NCI-H2107 (cell line): ENCODE results near the gene SLIT3.

Experiments
- DNase-seq: peaks from one replicate; lab custom pipeline; 2025; lab: John Stamatoyannopoulos, UW

The SLIT3 gene

GRCh38 chr5:168992016-168992415 is 308.9 kb downstream of the SLIT3 start:
- DNase-seq: no peak

DNA sequence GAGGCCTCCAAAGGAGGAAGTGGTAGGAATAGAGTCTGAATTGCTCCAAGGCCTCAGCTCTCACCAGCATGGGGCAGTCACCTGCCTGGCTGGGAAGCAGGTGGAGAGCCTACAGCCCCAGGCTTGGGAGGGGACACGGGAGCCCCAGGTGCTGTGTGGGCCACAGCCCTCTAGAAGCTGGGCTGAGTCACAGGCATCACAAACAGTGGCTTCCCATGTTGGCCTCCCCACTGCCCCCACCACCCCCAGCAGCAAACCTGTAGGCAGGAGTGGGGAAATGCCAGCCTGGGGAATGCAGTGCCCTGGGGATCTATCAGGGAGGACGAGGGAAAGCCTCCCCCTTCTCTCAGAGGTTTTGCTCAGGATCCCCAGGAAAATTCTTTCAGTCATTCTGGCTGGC is 309.6 kb downstream of the SLIT3 start:
- DNase-seq: no peak

DNA sequence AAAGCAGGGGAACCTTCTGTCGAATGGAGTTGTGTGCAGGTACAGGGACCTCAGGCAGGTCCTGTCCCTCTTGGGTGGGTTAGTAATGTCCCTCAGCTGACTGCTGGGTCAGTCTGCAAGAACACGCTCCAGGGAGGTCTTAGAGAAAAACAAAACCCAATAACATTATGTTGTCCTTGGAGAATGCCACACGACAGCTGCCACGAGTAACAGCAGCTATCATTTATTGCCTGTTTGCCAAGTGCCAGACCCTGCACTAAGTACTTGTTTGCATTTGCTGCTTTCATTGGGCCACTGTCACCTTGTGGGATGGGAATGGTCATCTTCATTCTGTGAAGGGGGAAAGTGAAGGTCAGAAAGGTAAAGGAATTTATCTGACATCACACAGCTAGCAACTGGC is 310.3 kb downstream of the SLIT3 start:
- no peak for DNase-seq

DNA sequence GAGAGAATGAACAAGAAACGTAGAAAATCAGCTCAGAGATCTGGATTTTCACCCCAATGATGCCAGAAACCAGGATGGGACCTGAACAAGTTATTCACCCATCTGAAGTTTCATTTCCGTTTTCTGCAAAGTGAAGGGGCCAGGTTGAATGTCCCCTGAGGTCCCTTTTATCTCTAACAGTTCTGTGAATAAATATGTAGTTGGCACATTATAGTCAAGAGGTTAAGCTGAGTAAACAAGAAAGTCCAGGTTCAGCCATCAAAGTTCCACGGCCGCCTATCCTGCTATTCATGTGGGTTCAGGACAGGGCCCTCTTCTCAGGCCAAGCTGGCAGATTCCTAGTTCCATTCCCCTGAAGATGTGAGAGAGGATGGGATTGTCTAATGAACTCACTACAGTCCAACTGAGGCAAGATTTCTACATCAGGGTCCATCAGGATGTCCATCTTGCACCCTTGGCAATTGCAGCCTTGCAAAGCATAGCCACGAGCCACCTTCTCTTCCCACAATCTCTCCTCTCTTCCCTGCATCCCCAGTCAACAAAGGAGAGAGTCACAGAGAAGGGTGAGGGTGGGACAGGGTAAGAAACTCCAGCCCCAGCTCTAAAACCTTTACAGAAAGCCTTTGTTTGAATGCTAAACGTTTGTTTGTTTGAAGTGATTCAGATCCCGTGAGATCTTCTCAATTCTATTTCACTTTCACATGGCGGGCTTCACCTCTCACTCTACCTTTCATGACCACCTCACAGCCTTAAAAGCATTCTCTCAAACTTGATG is 311.0 kb downstream of the SLIT3 start:
- no peak for DNase-seq

DNA sequence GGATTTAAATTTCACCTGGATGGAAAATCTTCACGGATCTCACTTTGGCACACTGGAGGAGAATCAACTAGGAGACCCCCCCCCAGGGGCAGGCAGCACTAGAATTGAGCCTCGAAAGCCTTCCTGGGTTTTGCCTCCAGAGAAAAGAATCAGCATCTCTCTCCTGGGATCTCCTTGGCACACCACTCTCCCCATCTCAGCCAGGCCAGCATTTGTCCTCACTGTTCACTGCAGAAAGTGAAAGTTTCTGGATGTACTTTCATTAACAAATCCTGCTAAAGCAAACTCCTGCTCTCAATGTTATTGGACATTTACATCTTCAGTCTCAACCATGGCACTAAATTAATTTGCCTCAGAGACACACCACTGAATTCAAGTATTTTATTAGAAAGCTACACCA is 312.2 kb downstream of the SLIT3 start:
- no peak for DNase-seq

GRCh38 chr5:168987543-168988300 is 313.2 kb downstream of the SLIT3 start:
- peak; percentile 10 for DNase-seq

DNA sequence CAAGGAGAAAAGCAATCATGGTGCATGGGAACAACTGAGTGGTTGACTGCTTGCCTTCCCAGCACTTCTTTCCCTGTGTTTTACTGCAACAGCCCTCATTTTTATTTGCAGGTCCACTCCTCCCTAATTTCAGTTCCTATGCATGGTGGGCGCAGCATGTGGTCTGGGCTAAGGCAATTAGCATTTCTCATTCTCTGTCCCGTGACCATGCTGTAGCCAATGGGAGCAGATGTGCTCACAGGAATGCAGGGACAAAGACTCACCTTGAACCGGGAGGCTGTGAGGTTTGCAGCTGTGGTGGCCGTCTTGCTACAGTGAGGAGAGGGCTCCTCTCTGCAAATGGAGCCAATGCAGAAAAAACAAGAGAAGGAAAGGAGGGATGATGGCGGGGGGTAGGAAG is 315.5 kb downstream of the SLIT3 start:
- DNase-seq: no peak

DNA sequence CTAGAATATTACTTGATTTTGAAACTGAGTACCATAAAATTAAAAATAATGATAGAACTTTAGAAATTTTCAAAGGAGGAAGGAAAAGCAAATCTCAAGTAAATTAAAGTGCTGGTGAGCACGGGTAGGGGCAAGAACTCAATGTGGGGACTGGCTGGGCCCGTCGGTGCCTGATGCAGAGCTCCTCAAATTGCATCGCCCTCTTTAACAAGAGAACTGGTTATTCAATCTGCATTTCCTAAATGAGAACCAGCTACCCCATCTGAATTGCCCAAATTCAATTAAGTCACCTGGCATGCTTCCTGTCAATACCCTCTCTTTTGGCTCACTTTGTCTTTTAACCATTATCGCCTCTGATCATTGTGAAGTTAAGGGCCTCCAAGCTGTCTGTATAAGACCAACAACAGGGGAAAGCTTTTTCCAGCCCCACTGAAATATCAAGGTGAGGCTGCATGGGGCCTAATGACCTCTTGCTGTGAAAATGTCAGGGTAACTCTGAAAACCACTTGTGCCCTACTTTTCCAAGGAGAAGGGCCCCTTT is 316.7 kb downstream of the SLIT3 start:
- DNase-seq: no peak

- no peak for DNase-seq
These were observed 321.8 kb downstream of the SLIT3 start for GRCh38 chr5:168979135-168979534.

- DNase-seq: no peak
These were observed 322.4 kb downstream of the SLIT3 start for GRCh38 chr5:168978500-168978899.

GRCh38 chr5:168978015-168978414 is 322.9 kb downstream of the SLIT3 start:
- no peak for DNase-seq

- no peak for DNase-seq
These were observed 324.5 kb downstream of the SLIT3 start for GRCh38 chr5:168976311-168976970.

GRCh38 chr5:168975331-168975730 is 325.6 kb downstream of the SLIT3 start:
- DNase-seq: no peak

- DNase-seq: no peak
These were observed 326.9 kb downstream of the SLIT3 start for GRCh38 chr5:168974082-168974481.

- DNase-seq: no peak
These were observed 328.2 kb downstream of the SLIT3 start for GRCh38 chr5:168972731-168973130.

DNA sequence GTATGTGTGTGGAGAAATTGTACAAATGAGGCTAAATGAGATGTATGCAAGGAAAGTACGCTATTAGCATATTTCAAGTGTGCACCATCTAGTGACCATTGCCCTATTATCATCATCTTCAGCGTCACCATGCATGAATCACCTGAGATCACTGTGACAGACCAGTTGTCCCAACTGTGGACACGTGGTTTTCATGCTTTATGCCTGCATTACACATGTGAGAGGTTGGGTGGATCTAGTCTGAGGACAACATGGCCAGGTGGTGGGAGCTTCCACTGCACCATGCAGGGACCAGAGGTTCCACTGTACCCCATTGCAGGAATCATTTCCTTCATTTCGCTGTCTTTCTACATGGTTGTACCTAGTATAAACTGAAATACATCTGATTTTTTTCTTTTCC is 329.8 kb downstream of the SLIT3 start:
- no peak for DNase-seq

DNA sequence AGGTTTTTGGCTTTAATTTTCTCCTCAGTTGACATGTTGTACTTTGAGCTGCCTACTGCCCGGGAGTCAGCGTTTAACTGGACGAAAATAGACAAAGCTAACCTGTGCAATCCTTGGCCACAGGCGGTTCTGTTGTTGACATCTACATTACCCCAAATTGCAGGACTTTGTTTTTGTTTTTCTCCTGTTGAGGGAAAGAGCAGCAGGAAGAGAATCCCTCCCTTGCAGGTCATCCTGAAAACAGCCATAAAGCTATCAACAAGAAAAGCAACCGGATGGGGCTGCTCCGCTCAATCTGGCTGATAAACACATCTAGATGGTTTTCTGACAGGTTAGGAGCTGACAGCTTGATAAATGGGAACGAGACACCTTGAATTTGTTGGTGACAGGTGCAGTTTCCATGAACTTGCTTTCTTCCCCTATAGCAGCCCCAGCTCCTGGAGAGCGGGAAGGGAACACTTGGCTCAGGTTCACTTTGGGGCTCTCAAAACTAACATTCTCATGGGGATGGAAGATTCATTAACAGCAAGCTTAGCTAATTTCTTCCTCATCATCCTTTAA is 331.5 kb downstream of the SLIT3 start:
- no peak for DNase-seq

DNA sequence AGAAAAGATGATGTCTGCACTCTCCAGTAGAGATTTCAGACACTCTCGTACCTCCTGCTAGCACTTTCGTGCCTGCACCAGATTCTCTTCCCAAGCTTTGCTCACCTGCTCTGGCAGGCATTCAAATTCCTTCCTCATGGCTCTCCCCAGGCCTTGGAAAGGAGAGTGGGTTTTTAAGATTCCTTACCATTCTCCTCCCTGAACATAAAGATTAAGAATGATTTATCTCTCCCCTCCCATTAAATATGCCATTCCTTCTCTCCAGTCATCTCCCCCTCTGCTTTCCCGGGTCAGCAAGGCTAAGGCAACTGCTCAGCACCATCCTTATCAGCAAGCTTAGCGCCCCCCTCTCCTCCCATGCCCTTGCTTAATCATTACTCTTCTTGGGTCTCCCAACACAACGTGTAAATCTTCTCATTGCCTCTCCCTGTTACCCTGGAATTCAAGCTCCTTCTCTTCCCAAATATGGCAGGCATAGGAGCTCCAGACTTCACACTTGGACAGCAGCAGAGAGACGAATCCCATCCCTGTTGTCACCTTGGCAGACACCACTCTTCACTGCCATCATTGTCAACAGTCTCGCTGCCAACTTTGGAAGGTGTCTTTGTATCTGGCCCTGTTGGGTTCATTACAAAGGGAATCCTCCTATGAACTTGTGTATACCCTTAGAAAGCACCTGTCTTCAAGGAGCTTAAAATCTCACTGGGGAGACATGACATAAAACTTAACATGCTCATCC is 332.9 kb downstream of the SLIT3 start:
- DNase-seq: no peak

DNA sequence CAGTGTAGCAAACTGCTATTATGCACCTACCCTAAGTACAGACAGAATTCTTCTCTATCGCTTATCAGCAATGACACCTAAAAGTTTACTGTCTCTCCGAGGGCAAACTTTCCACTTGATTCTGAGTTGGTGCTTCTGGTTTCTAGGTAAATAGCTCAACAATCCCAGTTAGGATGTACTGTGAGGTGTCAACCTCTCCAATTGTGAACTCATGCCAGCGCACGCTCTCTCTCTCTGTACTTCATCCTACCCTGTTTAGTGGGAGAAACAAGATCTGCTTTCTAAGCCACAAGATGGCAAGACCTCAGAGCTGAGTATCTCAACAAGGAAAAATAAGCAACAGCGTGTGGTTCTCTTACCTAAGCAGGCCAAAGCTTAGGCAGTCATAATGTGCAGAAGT is 335.3 kb downstream of the SLIT3 start:
- DNase-seq: no peak

DNA sequence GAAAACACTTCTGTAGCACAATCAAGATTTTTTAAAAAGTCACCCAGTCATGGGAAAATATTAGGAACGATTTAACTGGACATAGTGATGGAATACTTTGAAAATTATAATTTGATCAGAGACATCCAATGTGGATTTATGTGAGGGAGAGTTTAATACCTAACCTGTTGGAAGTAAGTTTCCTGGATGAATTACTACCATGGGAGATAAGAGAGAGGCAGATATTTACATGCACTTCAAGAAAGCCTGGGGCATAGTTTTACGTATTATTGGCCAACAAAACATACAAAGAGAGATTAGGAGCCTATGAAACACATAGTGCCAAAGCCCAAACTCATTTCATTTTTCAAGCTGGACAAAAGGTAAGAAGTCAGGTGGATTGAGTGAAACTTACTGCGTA is 336.8 kb downstream of the SLIT3 start:
- no peak for DNase-seq

- no peak for DNase-seq
These were observed 338.6 kb downstream of the SLIT3 start for GRCh38 chr5:168962306-168962705.

GRCh38 chr5:168961681-168962080 is 339.3 kb downstream of the SLIT3 start:
- DNase-seq: no peak
